Measurements from ENCODE around the gene SRGAP1.

The SRGAP1 gene

DNA sequence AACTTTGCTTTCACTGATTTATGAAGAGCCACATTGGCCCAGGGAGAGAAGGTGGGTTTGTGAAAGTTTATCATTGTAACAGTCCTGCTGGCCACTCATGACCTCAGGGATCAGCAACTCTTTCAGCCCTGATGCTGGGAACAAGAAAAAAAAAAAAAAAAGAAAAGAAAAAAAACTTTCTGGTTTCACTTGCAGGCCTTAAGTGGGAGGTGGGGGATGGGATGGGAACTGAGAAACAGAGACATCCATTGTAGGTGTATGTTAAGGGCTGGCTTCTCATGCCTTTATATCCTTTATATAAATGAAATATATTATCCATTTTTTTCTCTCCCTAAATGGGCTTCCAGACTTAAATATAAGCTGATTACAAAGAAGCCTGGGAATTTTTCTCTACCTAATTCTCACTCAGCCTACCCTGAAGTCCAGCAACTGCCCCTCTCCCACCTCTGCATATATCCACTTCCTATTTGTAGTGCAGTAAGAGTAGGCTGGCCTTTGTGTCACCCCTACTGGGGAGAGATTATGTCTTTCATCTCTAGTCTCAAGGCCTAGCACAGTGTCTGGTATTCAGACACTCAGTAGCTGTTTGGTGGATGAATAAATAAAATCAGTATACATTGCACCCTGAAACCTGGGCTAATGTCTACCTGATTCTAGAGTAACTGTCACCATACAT is 190.5 kb downstream of the SRGAP1 start:
- no peak overlapping the region for H3K4me3 ChIP-seq (ENCODE audit: low read length)
- no peak for TF ChIP-seq ZNF274 (IDR thresholded peaks at IDR 0.05; ENCODE audit: low read depth, low read length)

DNA sequence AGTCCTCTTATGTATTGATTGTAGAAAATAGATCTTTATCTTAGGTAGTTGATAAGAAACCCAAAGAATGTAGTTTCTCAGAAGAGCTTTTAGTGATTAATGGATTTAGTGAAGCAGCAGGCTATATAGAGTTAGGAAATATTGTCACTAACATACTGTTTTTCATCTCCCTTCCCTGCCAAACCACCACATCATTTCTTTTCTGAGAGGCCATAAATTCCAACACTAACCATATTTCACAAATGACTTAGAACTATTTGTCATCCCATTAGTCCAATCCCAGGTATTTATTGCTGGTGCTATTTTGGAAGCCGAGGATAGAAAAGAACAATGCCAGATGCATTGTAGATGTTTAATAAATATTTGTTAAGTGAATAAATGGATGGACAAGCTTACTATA is 191.9 kb downstream of the SRGAP1 start:
- no peak overlapping the region for H3K4me3 ChIP-seq (ENCODE audit: low read length)
- TF ChIP-seq ZNF274 (IDR thresholded peaks at IDR 0.05; ENCODE audit: low read depth, low read length) = no peak

DNA sequence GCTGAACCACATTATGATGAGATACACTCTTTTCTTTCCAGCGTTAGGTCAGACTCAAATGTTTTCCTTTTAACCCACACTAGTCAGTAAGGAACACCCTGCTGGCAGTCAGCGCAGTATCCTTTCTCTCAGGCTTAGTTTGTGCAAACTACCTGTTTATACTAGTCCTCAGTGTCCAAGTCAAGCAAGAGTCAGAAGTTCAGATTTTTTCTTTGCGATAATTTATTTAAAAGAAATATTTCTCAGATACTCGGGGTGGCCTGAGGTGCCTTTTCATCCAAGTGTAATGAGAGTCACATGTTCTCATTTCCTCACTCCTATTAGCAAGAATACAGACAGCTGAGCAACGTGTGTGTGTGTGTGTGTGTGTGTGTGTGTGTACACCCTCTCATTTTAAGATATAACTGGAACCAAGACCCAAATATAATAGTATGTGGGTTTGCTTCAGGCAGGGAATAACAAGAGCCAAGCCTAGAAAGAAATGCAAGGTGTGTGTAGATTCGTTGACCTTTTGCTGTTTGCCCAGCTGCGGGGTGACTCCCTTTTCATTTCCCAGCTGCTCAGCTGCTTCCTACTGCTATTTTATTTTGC is 194.9 kb downstream of the SRGAP1 start:
- TF ChIP-seq ZNF274 (IDR thresholded peaks at IDR 0.05; ENCODE audit: low read depth, low read length) = no peak
- H3K4me3 ChIP-seq (ENCODE audit: low read length) = no peak overlapping the region

DNA sequence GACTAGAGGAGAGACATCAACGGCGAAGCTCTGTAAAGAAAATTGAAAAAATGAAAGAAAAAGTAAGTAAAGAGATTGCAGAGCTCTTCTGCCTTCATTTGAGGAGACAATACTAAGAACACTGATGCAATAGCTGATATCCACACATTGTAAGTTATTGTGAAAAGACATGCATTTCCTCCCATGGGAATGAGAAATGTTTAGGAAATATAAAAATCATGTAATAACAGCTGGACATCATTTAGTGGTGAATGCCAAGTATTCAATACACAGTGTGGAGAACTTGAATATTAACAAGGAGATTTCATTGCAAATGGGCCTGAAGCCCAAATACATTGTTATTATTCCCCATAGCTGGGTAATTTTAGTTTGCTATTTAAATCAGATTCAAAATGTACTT is 198.4 kb downstream of the SRGAP1 start:
- TF ChIP-seq ZNF274 (IDR thresholded peaks at IDR 0.05; ENCODE audit: low read depth, low read length) = no peak
- no peak overlapping the region for H3K4me3 ChIP-seq (ENCODE audit: low read length)

DNA sequence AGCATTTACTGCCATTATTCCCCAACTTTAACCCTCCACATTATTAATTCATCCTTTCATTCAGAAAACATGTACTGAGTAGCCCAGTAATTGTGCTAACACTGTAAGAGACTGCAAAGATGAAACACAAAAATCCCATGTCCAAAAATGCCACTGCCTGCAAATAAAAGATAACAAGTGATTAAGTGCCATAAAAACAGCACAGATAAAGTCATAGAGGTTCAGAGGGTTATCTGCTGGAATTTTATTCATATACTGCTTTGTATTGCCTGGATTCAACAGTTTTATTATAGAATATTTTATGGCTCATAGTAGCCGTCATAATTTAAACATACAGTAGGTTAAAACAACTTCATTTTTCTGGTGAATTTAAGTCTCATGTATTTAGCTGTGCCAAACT is 199.7 kb downstream of the SRGAP1 start:
- TF ChIP-seq ZNF274 (IDR thresholded peaks at IDR 0.05; ENCODE audit: low read depth, low read length) = no peak

DNA sequence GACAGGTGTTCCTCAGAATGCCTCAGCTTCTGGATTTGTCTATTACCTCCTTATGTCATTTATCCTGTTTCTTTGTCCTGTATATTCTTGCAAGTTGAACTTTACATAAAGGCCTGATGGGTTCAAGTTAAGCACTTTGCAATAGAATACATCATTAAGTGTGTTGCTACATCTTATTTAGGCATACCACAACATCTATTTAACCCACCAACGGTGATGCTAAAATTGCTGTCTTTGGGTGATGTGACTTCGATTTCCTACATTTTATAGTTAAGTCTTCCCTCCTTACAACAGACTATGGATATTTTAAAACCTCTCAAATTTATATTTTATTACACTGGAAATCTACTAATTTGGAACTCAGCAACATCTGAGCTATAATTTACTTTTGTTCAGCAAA is 206.6 kb downstream of the SRGAP1 start:
- TF ChIP-seq ZNF274 (IDR thresholded peaks at IDR 0.05; ENCODE audit: low read depth, low read length) = no peak
- no peak overlapping the region for H3K4me3 ChIP-seq (ENCODE audit: low read length)

More for the DNA sequence above, 199.7 kb downstream of the SRGAP1 start:
- H3K4me3 ChIP-seq (ENCODE audit: low read length) = no peak overlapping the region

DNA sequence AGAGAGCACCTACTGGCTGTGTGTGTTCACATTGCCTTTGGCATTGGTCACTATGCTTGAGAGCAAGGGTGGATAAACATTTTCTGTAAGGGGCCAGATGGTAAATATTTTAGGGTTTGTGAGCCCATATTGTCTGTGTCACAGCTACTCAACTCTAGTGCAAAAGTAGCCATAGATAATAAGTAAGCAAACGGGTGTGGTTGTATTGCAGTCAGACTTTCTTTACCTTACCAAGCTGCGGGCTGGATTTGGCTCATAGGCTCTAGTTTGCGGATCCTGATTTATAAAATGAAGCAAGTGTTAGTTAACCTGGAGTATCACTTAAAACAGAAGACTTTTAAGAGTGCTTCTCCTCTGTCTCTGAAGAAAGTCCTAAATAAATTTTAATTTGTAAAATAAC is 208.6 kb downstream of the SRGAP1 start:
- no peak overlapping the region for H3K4me3 ChIP-seq (ENCODE audit: low read length)
- no peak for TF ChIP-seq ZNF274 (IDR thresholded peaks at IDR 0.05; ENCODE audit: low read depth, low read length)

DNA sequence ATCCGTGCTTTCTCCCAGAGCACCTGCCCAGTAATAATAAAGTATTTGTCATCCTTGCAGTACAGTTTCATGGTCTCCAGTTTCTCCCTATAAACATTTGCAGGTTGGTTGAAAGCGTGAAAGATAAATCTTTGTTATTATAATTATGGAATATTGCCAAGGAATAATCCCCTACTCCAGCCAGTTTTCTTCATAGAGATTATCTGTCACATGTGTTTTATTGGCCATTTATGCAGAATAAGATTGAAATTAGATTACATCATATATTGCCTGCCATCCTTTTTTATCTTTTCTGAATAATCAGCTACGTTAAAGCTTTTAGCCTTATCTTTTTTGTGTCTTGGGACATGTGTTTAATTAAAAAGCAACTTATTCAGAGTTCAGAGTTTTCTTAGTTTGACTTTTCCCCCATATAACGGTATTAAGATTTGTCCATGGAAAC is 209.6 kb downstream of the SRGAP1 start:
- H3K4me3 ChIP-seq (ENCODE audit: low read length) = no peak overlapping the region
- TF ChIP-seq ZNF274 (IDR thresholded peaks at IDR 0.05; ENCODE audit: low read depth, low read length) = no peak

DNA sequence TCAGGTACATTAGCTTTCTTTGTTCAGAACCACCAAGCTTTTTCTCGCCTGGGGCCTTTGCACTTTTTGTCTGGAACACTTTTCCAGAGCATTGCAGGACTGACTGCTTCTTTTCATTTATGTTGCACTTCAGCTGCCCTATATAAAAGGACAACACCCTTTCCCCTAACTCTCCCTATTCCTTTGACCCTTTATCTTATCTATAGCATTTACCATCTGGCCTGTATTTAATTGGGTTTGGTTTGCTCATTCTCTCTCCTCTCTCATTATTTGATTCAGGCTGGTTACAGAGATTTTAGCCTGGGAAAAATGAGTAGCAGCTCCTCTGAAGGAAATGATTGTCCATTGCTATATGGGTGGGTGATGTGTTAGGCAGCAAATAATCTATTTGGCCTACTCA is 212.2 kb downstream of the SRGAP1 start:
- TF ChIP-seq ZNF274 (IDR thresholded peaks at IDR 0.05; ENCODE audit: low read depth, low read length) = no peak
- H3K4me3 ChIP-seq (ENCODE audit: low read length) = no peak overlapping the region

DNA sequence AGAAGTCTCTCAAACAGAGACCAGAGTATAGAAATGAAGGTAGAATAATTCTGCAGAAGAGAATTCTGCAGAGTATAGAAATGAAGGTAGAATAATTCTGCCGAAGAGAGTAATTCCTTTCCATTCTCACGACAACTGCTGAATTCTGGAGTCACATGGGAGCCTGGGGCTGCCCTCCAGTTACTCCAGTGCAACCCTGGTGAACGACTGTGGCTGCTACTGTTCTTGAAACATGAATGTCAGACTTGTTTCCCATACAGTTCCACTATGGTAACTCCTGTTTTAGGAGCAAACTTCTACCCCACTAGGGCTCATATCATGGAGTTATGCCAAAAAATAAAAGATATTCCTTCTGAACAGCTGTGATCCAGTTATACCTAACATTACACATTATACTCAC is 213.2 kb downstream of the SRGAP1 start:
- TF ChIP-seq ZNF274 (IDR thresholded peaks at IDR 0.05; ENCODE audit: low read depth, low read length) = no peak
- no peak overlapping the region for H3K4me3 ChIP-seq (ENCODE audit: low read length)

DNA sequence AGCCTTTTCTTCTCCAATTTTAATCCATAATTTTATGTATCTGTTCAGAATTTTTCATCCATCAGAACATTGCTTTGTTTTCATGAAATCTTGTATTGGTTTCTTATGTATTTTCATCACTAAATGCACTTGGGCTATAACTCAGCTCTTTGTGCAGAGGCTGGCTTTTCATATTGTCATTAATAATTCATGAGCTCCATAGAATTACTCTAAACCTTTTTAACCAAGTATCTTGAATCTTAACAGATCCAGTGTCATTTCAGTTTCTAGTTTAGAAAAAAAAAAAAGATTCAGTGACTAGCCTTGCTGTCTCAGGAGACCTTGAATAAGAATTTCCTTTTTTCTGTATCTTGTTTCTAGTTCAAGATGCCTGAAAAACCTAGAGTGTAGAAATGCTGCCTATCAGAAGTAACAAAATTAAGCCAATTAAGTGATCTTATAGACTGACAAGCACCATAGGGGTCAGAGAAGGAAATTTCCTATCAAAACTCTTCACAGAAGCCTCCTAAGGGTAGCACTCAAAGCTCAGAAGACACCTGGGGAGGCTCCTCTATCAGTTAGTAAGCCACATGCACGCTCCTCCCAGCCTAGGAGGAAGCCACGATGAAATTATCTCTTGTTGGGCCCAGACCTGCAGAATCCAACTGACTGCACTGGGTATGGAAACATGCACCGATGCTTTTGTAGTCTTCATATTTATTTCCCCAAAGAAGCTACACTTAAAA is 214.2 kb downstream of the SRGAP1 start:
- H3K4me3 ChIP-seq (ENCODE audit: low read length) = no peak overlapping the region
- TF ChIP-seq ZNF274 (IDR thresholded peaks at IDR 0.05; ENCODE audit: low read depth, low read length) = no peak

DNA sequence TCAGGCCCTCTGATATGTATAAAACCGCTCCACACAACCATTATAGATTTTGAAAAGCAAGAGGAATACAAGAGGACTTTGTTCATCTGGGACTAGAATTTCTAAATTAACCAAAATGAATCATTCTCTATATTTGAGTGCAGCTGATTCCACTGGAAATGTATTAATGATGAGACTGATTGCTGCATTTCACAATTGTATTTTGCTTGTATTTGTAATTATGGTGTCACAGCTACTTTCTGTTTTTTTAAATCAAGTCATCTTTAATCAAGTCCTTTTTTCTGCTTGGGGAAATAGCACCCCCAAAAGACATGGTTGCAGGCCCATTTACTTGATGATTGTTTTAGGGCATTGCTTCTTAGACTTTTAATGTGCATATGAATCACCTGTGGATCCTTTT is 215.2 kb downstream of the SRGAP1 start:
- no peak for TF ChIP-seq ZNF274 (IDR thresholded peaks at IDR 0.05; ENCODE audit: low read depth, low read length)
- no peak overlapping the region for H3K4me3 ChIP-seq (ENCODE audit: low read length)

DNA sequence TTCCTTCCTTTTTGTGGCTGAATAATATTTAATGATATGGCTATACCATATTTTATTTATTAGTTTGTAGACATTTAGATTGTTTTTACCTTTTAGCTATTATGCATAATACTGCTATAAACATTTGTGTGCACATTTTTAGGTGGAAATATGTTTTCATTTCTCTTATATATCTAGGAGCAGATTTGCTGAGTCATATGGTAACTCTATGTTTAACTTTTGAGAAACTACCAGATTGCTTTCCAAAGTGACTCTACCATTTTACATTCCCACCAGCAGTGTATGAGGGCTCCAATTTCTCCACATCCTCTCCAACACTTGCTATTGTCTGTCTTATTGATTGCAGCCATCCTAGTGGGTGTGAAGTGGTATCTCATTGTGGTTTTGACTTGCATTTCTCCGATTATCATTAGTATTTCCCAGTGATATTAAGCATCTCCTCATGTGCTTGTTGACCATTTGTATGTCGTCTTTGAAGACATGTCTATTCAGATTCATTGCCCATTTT is 217.4 kb downstream of the SRGAP1 start:
- no peak overlapping the region for H3K4me3 ChIP-seq (ENCODE audit: low read length)
- TF ChIP-seq ZNF274 (IDR thresholded peaks at IDR 0.05; ENCODE audit: low read depth, low read length) = no peak

DNA sequence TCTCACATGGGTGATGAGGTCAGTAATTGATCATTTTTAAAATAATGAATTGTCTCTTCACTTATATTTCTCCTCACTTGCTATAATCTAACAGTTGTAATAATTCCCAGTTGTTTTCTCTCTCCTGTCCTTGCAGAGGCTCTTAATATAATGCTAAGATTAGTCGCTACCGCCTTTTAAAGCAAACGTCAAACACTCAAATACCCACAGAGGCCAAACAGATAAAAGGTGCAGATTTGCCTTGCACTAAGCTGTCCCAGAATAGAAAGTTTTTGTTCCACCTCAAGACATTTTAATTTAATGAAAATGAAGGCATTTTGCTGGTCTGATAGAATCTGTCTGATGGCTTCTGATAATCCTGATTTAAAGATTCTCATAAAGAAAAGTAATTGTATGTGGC is 218.6 kb downstream of the SRGAP1 start:
- no peak for TF ChIP-seq ZNF274 (IDR thresholded peaks at IDR 0.05; ENCODE audit: low read depth, low read length)
- H3K4me3 ChIP-seq (ENCODE audit: low read length) = no peak overlapping the region

DNA sequence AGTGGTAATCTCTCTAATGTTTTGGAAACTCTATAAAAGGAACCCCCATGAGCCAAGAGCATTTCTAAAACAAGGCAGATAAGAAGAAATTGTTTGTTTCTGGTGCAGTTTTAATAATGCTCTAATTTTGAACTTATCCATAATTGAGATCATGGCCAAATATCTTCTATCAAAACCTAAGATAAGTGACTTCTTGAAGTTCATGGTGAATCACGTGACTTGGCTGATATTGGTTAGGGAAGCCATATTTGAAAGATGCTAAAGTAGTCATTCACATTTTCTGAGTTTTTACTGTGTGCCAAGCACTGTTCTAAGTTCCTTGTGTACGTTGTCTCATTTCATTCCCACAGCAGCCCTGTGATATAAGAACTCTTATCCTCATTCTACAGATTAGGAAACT is 219.7 kb downstream of the SRGAP1 start:
- H3K4me3 ChIP-seq (ENCODE audit: low read length) = no peak overlapping the region

More for the DNA sequence above, 219.7 kb downstream of the SRGAP1 start:
- TF ChIP-seq ZNF274 (IDR thresholded peaks at IDR 0.05; ENCODE audit: low read depth, low read length) = no peak

Measured in GM08714 (cell line).